ENCODE results near the gene HSDL1.

The HSDL1 gene

DNA sequence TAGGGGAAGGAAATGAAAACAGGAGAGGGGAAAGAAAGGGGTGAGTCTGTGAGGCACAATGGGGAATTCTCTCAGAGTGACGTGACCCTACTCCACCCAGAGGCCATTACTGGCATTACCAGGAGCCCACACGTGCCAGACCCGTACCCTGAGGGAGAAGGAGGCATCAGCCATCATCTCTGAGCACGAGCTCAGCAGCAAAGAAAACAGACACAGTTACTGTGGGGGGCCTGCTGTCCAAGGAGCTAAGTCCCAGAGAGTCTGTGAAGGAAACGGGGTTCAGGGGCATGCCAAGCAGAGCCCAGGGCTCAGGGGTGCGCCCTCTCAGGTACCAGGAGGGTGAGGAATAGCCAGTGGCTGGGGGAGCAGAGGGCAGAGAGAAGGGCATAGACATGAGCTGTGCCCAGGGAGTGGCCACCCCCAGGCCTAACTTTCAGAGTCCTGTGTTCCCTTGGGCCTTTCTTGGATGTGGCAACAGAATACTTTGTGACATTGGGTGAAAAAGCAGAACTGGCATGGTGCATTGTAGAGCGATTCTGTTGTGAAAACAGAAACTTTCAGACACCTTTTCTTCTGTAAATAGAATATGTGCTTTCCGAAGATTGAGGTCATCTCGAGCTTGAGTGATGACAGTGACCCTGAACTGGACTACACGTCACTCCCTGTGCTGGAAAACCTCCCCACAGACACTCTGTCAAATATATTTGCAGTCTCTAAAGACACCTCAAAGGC, 30.5 kb upstream of the HSDL1 start:
- DNase-seq, result peak; percentile 65

DNA sequence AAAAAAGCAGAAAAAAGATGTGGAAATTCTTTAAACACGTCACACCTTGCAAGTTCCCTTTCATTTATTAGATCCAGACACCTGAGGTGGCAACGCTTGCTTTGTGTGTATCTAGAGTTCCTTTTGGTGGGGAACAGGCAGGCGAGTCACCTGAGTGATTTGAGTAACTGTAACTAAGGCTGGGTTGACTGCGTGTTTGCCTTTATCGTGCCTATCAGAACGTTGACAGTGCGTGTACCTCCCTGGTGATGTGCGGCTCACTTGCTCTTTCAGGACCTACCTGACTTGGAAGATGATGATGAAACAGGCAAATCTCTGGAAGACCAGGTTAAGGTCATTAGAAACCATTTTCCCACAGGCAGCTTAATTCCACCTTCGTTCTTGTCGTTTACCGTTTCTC, 29.4 kb upstream of the HSDL1 start:
- no peak for DNase-seq

DNA sequence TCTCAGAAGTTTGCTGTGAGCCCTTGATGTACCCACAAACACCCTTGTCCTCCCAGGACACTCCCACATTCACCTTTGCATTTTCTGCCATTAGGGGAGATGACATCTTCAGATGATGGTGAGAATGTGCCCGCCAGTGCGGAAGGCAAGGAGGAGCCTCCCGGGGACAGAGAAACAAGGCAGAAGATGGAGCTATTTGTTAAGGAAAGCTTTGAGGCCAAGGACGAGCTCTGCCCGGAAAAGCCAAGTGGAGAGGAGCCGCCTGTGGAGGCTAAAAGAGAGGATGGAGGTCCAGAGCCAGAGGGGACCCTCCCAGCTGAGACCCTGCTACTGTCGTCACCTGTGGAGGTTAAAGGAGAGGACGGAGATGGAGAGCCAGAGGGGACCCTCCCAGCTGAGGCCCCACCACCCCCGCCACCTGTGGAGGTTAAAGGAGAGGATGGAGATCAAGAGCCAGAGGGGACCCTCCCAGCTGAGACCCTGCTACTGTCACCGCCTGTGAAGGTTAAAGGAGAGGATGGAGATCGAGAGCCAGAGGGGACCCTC, 24.9 kb upstream of the HSDL1 start:
- DNase-seq, result no peak

DNA sequence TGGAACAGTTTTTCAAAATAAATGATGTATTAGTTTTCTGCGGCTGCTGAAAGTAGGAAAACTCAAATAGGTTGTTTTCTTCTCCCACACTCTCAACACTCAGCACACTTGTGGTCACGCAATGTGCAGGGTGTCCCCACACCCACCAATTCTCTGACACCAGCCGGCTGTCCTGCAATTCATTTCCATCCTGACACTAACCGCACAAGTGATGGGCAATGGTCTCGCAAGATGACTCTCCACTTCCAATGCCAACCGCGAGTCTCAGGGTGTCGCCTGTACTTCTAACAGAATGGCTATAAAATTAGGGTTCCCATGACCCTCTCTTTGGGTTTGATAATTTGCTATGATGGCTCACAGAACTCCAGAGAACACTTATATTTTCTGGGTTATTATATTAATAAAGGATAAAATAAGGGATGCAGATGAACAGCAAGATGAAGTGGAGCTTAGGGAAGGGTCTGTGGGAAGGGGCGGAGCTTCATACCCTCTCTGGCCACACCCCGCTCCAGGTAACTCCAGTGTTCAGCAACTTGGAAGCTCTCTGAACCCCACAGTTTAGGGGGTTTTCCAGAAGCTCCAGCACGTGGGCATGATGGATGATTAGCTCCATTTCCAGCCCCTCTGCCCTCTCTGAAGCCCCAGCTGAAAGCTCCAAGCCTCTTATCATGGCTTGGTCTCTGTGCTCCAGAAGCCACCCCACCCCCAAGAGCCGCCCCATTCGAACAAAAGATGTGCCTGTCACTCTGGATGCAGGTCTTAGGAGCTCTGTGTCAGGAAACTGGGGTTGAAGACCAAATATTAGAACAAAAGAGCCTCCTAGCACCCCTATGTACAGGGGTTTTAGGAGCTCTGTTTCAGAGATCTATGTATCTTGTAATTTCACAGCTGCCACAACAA, 22.1 kb upstream of the HSDL1 start:
- no peak for DNase-seq

DNA sequence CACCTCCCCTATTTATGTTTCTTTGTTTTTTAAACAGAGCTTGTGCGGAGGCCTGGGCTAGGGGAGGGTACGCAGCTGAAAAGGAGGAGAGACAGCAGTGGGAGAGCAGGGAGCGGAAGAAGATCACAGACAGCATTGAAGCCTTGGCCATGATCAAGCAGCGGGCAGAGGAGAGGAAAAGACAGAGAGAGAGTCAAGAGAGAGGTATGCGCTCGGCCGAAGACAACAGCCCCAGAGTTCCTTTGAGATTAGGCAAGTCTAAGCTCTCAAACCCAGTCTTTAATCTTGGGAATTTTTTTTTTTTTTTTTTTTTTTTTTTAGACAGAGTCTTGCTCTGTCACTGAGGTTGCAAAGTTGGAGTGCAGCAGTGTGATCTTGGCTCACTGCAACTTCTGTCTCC, 20.8 kb upstream of the HSDL1 start:
- DNase-seq, result no peak

DNA sequence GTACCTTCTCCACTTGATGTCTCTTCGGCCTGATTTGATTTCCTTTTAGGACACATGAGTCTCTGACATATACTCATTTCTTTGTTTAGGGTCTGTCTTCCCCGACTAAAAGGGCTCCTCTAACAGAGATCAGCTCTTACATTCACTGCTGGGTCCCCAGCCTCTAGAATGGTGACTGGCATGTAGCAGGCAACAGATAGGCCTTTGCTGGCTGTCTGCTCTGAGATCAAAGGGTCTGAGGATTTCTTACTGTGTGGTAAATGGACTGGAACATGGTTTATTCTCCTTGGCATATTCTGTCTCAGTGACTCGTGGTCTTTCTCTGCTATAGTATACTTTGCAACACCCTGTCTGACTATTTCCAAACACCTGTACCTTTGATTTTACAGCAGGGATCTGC, 16.8 kb upstream of the HSDL1 start:
- DNase-seq, result no peak

DNA sequence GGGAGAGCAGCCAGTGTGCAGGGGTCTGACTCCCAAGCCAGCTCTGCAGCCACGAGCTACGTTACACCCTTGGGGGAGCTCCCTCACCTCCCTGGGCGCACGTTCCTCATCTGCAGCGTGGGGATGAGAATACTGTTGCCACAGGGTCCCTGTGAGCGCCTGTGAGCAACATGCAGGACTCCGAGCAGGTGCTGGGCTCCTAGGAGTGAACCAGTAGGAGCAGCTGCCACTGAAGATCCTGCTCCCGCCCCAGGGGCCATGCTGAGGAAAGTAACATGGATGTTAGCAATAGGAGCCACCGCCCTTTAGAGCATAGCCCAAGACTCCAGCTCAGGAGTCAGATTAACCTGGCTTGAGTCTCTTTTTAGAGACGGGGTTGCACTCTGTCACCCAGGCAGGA, 16.1 kb upstream of the HSDL1 start:
- no peak for DNase-seq

DNA sequence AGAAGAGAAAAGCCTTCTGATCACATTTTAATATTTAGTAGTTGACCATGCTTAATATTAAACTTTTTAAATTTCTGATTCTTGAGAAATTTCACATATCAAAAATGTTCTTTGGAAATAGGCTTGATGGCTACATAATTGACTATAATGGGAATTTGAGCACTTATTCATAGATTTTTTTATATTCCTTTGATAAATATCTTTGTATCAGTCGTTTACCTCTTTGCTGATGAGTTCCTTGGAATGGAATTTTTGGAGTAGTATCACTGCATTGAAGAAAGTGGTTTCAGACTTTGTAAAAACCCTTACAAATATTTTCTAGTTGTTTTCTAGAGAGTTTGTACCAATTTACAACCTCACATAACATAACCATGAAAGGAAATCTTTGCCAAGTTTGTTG, 14.8 kb upstream of the HSDL1 start:
- DNase-seq, result no peak

DNA sequence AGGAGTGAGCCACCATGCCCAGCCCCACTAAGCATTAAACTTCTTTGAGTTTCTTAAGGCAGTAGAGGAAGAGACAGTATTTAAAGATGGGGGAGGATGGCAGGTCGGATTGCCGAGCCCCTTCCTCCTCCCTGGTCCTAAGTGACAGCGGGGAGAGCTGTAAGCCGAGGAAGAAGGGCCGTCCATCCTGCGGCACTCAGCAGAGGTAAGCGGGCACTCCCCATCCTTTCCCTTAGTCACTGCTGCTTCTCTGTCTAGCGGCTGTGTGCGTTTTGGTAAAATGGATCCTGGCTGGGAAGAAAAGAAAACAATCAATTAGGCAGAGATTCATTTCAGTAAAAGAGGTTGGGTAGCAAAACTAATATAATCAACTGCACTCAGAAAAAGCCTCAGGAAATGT, 14.0 kb upstream of the HSDL1 start:
- no peak for DNase-seq

DNA sequence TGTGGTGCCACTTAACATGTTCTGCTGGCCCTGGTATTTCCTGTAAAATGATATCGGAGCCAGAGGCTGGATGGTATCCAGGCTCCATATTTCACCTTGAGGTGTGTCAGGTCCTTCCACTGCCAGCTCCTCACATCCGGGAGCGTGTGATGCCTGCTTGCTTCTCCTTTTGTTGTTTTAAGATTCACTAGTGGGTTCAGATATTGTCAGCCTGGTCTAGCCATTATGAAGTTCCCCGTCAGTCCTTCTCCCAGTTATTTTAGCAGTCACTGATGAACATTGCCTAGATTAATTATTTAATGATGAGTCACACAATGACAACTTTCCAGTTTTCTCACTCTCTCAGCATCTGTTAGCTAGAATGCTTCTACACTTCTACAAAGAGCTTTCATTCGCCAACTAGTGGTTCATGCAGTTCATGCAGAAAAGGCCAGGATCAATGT, 11.4 kb upstream of the HSDL1 start:
- no peak for DNase-seq

DNA sequence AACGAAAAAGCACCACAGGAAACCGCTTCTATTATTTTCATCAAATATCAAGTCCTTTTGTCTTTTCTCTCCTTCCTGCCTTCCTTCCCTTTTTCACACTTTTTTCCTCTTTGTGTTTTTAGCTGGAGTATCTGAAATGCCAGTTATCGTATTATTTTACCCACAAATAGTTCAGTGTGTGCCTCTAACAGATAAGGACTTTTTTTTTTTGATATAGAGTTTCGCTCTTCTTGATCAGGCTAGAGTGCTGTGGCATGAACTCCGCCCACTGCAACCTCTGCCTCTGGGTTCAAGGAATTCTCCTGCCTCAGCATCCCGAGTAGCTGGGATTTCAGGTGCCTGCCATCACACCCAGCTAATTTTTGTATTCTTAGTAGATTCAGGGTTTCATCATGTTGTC, 10.8 kb upstream of the HSDL1 start:
- no peak for DNase-seq

DNA sequence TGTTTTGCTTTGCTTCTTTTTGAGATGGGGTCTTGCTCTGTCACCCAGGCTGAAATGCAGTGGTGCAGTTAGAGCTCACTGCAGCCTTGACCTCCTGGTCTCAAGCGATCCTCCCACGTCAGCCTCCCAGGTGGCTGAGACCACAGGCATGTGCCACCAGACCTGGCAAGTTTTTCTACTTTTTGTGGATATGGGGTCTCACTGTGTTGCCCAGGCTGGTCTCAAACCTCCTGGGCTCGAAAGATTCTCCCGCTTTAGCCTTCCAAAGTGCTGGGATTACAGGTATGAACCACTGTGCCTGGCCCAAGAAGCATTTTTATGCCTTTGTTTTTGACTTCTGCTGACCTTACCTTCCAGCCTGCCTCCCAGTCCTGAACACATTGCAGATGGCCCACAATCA, 10.2 kb upstream of the HSDL1 start:
- no peak for DNase-seq

DNA sequence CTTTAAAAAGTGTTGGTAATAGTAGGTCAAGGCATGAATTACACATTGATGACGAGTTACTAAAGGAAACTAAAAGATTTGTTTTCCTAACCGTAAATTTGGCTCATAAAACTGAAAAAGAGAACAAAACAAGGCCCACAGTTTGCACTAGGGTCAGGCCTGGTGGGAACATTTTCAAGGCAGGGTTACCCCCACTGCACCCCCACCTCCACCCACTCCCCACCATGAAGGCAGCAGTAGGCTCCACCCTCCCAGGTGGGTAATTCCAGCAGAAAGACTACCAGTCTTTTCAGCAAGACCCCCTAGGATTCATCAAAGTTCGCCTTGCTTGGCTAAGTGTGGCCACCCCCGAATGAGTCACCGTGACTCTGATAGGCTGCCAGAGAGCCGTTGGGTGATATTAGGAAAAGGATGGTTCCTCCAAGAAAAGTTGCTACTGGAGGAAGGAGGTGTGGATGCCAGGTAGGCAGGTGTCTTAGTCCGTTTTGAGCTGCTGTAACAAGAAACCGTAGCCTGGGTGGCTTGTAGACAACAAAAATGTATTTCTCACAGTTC, 8.8 kb upstream of the HSDL1 start:
- DNase-seq, result no peak

DNA sequence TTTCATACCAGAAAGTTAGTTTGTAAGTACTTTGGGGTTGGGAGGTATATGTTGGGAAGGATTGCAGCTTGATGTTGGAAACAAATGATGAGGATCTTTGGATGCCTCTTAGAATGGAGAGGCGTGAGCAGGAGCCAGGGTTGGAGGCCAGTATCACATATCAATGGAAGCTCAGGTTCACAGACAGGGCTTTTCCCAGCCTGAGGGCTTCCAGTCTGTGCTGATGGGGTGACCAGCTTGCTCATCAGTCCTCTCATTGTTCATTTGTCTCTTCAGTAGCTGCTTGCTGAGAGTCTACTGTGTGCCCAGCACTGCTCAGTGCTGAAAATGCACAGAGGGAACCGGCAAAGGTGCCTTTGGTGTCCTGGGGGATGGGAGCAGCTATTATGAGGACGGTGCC, 5.9 kb upstream of the HSDL1 start:
- DNase-seq, result no peak

DNA sequence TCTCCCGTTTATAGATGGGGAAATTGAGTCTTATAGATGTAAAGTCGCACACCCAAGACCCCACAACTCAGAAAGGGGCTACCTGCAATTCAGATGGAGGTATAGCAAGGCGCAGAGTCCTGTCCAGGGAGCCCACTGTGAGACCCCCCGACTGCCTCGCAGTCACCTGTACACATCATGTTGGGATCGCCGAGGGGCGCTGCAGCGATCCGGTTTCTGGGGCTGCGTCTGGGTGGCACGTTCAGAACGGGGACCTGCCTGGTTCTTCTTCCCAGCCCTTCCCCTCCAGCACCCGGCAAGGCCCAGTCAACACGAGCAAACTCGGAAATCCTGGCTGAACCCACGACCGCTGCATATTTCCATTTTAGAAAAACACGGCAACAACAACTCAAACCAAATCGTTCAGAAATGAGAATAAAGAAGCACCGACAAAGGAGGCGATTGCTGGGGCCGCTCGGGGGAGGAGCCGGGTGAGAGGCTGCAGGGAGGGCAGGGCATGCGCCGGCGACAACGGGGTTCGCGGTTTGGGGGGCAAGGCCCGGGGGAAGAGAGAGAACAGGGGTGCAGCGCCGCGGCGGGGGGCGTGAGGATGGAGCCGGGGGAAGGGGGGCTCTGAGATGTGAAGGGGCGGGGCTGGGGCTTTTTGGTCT, 643 bp downstream of the HSDL1 start:
- peak; percentile 20 for DNase-seq

DNA sequence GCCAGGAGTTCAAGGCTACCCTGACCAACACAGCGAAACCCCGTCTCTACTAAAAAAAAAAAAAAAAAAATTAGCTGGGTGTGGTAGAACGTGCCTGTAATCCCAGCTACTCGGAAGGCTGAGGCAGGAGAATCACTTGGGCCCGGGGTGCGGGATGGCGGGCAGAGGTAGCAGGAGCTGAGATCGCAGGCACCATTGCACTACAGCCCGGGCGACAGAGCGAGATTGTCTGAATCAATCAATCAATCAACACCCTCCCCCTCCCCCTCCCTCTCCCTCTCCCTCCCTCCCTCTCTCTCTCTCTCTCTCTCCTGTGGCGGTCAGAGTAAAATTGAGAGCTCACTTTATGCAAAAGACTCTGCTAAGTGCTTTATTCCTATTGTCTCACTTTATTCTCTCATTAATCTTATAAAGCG, 1.2 kb downstream of the HSDL1 start:
- no peak for DNase-seq

DNA sequence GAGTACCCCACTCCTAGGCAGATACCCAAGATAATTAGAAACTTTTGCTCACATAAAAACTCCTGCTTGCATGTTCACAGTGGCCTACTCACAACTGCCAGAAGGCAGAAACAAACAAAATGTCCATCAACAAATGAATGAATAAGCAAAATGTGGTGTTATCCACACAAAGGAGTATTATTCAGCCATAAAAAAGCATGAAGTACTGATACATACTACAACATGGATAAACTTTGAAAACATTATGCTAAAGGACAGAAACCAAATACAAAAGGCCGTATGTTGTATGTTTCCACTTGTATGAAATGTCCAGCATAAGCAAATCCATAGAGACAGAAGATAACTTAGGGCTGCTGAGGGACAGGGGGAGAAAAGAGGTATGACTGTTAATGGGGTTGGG, 1.9 kb downstream of the HSDL1 start:
- no peak for DNase-seq

DNA sequence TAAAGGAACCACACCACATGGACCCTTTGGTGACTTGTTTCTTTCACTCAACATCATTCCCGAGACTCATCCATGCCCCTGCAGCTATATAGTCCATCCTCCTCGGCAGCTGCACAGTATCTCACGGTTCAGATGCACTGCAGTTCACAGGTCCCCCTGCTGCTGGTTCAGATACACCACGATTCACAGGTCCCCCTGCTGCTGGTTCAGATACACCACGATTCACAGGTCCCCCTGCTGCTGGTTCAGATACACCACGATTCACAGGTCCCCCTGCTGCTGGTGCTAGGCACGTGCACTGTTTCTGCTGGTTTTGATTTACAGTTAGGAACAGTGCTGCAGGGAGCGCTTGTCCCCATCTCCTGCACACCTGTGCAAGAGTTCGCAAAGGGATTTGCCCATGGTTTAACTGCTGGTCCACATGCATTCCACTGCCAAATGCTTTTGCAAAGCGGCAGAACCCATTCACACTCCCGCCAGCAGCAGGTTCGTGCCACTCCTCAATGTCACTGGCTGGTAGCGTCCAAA, 3.8 kb downstream of the HSDL1 start:
- no peak for DNase-seq

DNA sequence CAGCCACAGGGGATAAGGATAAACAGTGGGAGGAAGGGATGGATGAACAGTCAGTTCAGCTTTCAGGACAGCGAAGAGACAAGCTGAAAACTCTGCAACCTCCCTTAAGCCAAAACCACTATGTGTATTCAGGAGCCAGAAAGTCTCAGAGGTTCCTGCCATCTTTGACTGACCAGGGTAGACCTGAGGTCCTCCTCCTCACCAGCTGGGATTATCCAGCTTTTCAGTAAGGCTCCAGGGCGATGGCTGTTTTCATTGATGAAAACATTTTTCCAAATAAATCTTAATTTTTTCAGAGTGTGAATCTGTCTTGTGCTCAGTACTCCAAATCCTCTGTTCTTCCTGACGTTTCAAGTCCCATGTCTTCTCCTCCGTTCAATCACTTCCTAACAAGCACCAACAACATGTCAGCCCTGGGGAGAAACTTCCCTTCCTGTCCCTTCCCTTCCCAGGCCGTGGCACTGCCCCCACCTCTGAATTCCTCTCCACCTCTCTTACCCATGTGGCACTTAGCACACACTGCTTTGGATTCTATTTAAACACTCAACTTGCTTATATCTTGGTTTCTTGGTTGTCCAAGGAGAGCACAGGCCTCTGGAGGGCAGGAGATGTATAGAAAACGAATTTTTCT, 5.2 kb downstream of the HSDL1 start:
- no peak for DNase-seq

DNA sequence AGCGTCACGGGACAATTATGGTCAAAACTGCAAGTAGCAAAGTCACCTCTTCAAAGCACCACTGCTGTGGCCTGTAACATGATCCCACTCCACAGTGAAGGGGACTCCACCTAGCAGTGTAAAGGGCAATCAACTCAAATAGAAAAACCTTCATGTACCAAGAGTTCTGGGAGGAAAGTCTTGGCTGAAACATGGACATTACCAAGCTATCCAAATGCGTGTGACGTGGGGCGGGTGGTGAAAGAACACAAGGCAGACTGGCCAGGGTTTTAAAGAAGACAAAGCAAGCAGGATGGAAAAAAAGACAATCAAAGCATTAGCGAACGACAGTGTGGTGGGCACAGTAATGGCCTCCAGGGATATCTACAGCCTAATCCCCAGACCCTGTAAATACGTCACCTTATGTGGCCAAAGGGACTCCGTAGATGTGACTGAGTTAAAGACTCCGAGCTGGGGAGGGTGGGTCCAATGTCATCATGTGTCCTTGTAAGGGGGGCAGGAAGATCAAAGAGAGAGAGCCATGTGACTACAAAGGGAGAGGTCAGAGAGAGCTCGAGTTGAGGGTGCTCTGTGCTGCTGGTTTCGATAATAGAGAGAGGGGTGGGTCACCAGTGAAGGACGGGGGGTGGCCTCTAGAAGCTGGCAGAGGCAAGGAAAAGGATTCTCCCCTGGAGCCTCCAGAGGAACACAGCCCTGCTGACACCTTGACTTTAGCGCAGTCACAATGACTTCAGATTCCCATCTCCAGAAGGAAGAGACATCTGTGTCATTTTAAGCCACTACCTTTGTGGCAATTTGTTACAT, 6.0 kb downstream of the HSDL1 start:
- no peak for DNase-seq

DNA sequence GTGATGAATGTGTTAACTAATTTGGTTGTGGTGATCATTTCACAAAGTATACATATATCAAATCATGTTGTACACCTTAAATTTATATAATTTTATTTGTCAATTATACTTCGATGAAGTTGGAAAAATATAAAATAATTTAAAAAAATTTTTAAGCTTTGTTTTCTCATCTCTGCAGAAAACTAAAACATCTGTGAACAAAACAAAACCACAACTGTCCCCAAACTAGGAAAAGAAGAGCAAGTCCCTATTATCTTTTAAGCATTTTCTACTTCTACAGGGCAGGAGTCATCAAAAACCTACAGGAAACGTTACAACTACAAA, 6.5 kb downstream of the HSDL1 start:
- DNase-seq, result no peak

Data from stimulated activated CD4-positive, alpha-beta T cell treated with anti-CD3 and anti-CD28 coated beads, Interleukin-12 subunit alpha, Interleukin-12 subunit beta, amount 100 ng/mL, for 4 hours (primary cell).